ENCODE data around the gene SPRR1A.

The SPRR1A gene

DNA sequence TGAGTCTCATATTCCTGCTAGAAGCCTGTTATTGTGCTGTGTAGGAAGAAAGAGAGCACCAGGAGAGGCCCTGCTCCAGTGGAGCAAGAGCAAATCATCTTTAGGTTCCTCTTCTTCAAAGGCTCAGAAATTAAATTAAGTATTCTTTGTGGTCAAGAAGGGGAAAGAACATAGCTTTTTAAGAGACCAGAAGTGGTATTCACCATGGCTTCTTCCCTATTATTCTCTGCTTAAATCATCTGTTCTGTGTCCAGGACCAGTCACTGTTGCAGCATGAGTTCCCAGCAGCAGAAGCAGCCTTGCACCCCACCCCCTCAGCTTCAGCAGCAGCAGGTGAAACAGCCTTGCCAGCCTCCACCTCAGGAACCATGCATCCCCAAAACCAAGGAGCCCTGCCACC lies 48.2 kb downstream of the SPRR1A start:
- TF ChIP-seq, protein P1, sequence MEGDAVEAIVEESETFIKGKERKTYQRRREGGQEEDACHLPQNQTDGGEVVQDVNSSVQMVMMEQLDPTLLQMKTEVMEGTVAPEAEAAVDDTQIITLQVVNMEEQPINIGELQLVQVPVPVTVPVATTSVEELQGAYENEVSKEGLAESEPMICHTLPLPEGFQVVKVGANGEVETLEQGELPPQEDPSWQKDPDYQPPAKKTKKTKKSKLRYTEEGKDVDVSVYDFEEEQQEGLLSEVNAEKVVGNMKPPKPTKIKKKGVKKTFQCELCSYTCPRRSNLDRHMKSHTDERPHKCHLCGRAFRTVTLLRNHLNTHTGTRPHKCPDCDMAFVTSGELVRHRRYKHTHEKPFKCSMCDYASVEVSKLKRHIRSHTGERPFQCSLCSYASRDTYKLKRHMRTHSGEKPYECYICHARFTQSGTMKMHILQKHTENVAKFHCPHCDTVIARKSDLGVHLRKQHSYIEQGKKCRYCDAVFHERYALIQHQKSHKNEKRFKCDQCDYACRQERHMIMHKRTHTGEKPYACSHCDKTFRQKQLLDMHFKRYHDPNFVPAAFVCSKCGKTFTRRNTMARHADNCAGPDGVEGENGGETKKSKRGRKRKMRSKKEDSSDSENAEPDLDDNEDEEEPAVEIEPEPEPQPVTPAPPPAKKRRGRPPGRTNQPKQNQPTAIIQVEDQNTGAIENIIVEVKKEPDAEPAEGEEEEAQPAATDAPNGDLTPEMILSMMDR (IDR thresholded peaks at IDR 0.05; ENCODE audit: low read depth, low read length) = no peak
- TF ChIP-seq EZH2phosphoT487 (IDR thresholded peaks at IDR 0.05; ENCODE audit: low read depth) = 0 out of 2 replicates have a peak, but pooled peaks have one; percentile 39
- Histone ChIP-seq H3K9ac (ENCODE audit: low read length) (no peak overlapping the region), H3K4me3 (ENCODE audit: low read length) (no peak overlapping the region), H3K79me2 (ENCODE audit: low read length) (no peaks in the 10 kb centered on the region), H3K9me3 (ENCODE audit: insufficient read depth, low read length) (peaks cover 4% of the 10 kb centered on the region; the same call in 1 of the 2 replicates), H3K27ac (ENCODE audit: low read length) (no peak overlapping the region; the same call in 1 of the 2 replicates), H3K4me2 (ENCODE audit: low read length) (peak overlapping the region; percentile 68), H3K4me1 (ENCODE audit: low read length) (peaks cover 27% of the 10 kb centered on the region), H4K20me1 (ENCODE audit: insufficient read depth, low read length) (peaks cover 20% of the 10 kb centered on the region), H2AFZ (ENCODE audit: low read depth, low read length) (no peak overlapping the region), H3K27me3 (ENCODE audit: low read depth, low read length) (peaks cover 87% of the 10 kb centered on the region), H3K36me3 (replicated peaks; ENCODE audit: low read depth, low read length) (no peaks in the 10 kb centered on the region)

DNA sequence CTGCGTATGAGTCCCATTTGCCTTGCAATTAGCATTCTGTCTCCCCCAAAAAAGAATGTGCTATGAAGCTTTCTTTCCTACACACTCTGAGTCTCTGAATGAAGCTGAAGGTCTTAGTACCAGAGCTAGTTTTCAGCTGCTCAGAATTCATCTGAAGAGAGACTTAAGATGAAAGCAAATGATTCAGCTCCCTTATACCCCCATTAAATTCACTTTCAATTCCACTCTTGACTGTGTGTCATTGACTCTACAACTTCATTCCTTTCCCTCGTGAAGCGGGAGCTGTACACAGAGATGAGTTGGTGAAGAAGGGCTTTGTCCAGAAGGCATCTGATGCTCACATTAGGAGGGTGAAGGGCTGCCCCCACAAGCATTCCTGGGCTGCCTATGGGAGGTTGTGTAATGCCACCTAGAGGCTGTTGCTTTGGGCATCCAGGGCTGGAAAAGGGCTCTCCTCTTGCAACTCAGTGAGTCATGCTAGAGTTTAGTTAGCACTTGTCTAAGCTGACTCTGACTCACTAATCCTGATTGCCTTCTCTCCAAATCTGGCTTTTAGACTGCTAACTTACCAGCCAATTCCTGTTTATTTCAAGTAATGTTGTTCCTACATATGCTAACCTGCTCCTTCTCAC lies 48.9 kb downstream of the SPRR1A start:
- Histone ChIP-seq H3K4me3 (ENCODE audit: low read length) (peak overlapping the region; percentile 36; the same call in 1 of the 2 replicates), H4K20me1 (ENCODE audit: insufficient read depth, low read length) (peaks cover 20% of the 10 kb centered on the region), H3K9me3 (ENCODE audit: insufficient read depth, low read length) (peaks cover 4% of the 10 kb centered on the region; the same call in 1 of the 2 replicates), H3K27ac (ENCODE audit: low read length) (peak overlapping the region; percentile 19; the same call in 1 of the 2 replicates), H3K4me2 (ENCODE audit: low read length) (peak overlapping the region; percentile 68), H2AFZ (ENCODE audit: low read depth, low read length) (no peak overlapping the region), H3K9ac (ENCODE audit: low read length) (no peak overlapping the region), H3K4me1 (ENCODE audit: low read length) (peaks cover 27% of the 10 kb centered on the region), H3K27me3 (ENCODE audit: low read depth, low read length) (peaks cover 87% of the 10 kb centered on the region), H3K36me3 (replicated peaks; ENCODE audit: low read depth, low read length) (no peaks in the 10 kb centered on the region), H3K79me2 (ENCODE audit: low read length) (no peaks in the 10 kb centered on the region)
- no peak for TF ChIP-seq EZH2phosphoT487 (IDR thresholded peaks at IDR 0.05; ENCODE audit: low read depth)
- TF ChIP-seq, protein P1 (IDR thresholded peaks at IDR 0.05; ENCODE audit: low read depth, low read length) = peak; percentile 89

DNA sequence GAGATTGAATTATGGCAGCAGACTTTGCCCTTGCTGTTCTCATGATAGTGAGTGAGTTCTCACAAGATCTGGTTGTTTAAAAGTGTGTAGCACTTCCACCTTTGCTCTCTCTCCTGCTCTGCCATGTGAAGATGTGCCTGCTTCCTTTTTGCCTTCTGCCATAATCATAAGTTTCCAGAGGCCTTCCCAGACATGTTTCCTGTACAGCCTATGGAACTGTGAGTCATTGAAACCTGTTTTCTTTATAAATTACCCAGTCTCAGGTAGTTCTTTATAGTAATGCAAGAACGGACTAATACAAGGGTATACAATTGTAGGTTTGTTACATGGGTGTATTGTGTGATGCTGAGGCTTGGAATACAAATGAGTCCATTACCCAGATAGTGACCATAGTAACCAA lies 51.3 kb downstream of the SPRR1A start:
- H3K27me3 ChIP-seq (ENCODE audit: low read depth, low read length) = peaks cover 78% of the 10 kb centered on the region
- no peak overlapping the region for H3K4me2 ChIP-seq (ENCODE audit: low read length)
- no peaks in the 10 kb centered on the region for H3K9me3 ChIP-seq (ENCODE audit: insufficient read depth, low read length)
- TF ChIP-seq, protein P1 (IDR thresholded peaks at IDR 0.05; ENCODE audit: low read depth, low read length) = no peak
- no peak for TF ChIP-seq EZH2phosphoT487 (IDR thresholded peaks at IDR 0.05; ENCODE audit: low read depth)
- H3K79me2 ChIP-seq (ENCODE audit: low read length) = no peaks in the 10 kb centered on the region
- H3K27ac ChIP-seq (ENCODE audit: low read length) = no peak overlapping the region
- H4K20me1 ChIP-seq (ENCODE audit: insufficient read depth, low read length) = peaks cover 20% of the 10 kb centered on the region
- H3K9ac ChIP-seq (ENCODE audit: low read length) = no peak overlapping the region
- no peak overlapping the region for H2AFZ ChIP-seq (ENCODE audit: low read depth, low read length)
- H3K4me1 ChIP-seq (ENCODE audit: low read length) = peaks cover 27% of the 10 kb centered on the region
- H3K36me3 ChIP-seq (replicated peaks; ENCODE audit: low read depth, low read length) = no peaks in the 10 kb centered on the region
- H3K4me3 ChIP-seq (ENCODE audit: low read length) = no peak overlapping the region

Data from OCI-LY3 (cell line).